NCI-H128 (cell line): ENCODE results near the gene BDH2.

Experiments used
- DNase-seq: peaks from one replicate; lab custom pipeline; 2025; ENCODE audit not compliant: unreplicated experiment; lab: John Stamatoyannopoulos, UW

Gene BDH2

DNA sequence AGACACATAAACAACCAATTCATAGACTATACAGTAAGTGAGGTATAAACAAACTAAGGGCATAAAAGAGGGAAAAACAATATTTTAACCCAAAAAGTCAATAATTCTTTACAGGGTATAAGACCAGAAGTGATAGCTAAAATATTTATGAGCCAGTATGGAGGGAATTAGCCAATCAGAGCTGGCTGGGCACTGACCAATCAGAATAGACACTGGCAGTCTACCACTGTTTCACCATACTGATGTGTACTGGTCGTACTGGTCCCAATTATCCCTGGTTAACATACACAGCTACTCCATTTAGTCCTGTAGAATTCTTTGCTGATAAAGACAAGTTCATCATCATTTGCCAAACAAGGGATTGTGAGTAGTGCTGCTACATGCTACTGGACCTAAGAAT is 70.3 kb downstream of the BDH2 start:
- no peak for DNase-seq
